Endothelial cell of umbilical vein (primary cell): Measurements from ENCODE around the gene HENMT1. TPM values are rescaled to one million over a fixed set of nuclear protein-coding genes. Genes with fewer than 3 reads are reported as not detected.

Experiments
- BruUV-seq: library from RNA; stranded (reverse); fragments of 400-500 nt; replicated peaks from 2 replicates; lab custom pipeline; 2021; lab: Mats Ljungman, UMichigan
- CTCF ChIA-PET: fragments of 300-600, 350-600 bp; sonication (Branson Sonifier 250); formaldehyde crosslinking; loops from one replicate; lab custom pipeline; 2021; ENCODE audit warnings: antibody characterized with exemption, inconsistent platforms; lab: Charles Lee
- POLR2A ChIA-PET: fragments of 300-600, 350-600 bp; sonication (Branson Sonifier 250); formaldehyde crosslinking; loops from one replicate; lab custom pipeline; 2021; ENCODE audit warnings: antibody characterized with exemption, inconsistent platforms; lab: Charles Lee
- DNase-seq: peaks from one replicate; pipeline ENCODE4 v3.0.0-alpha.2; 2011; ENCODE audit warnings: low read depth, low spot score
- FAIRE-seq: peaks from 2 replicates; lab custom pipeline; 2011; peaks lifted over from hg19 to GRCh38; lab: Jason Lieb, UNC
- H2AFZ ChIP-seq: 2 replicates; pipeline ENCODE4 v1.6.0; 2012; ENCODE audit warnings: low read depth, low read length, control low read depth, inconsistent platforms
- H3K27ac ChIP-seq: 2 replicates; pipeline ENCODE4 v1.5.1; 2011; ENCODE audit warnings: low read depth, mild to moderate bottlenecking, control low read depth, low read length, moderate library complexity; ENCODE audit not compliant: insufficient read depth
- H3K27me3 ChIP-seq, 2 experiments: 2 replicates each; pipeline versions ENCODE4 v1.6.0 to v1.6.1; 2011; ENCODE audit warnings: low read length in 2 of 2, mixed read lengths in 1 of 2; ENCODE audit not compliant: control insufficient read depth in 2 of 2, insufficient read depth in 2 of 2
- H3K36me3 ChIP-seq, 2 experiments: 2 replicates in 1 of 2; 3 replicates in 1 of 2; pipeline ENCODE4 v1.5.1; 2011; ENCODE audit warnings: low read length in 2 of 2, mild to moderate bottlenecking in 1 of 2, moderate library complexity in 1 of 2; ENCODE audit not compliant: control insufficient read depth in 2 of 2, insufficient read depth in 2 of 2; ENCODE audit errors: extremely low read depth in 1 of 2
- H3K4me1 ChIP-seq: 3 replicates; pipeline ENCODE4 v1.5.1; 2011; ENCODE audit warnings: mild to moderate bottlenecking, low read length; ENCODE audit not compliant: control insufficient read depth, insufficient read depth; ENCODE audit errors: extremely low read depth
- H3K4me2 ChIP-seq: 2 replicates; pipeline ENCODE4 v1.6.1; 2011; ENCODE audit warnings: low read length, control low read depth, mixed read lengths; ENCODE audit not compliant: insufficient read depth
- H3K4me3 ChIP-seq, 3 experiments: fragments of 200-600 bp in 1 of 3; sonication (generic), shearing (Covaris generic) in 1 of 3; replicated peaks in 1 of 3; 2 replicates each; pipeline ENCODE4 v1.5.1; 2011 to 2016; ENCODE audit warnings: control low read depth in 3 of 3, low read length in 3 of 3, mild to moderate bottlenecking in 2 of 3, inconsistent platforms in 1 of 3, low read depth in 1 of 3, moderate library complexity in 1 of 3; ENCODE audit not compliant: insufficient read depth in 1 of 3
- H3K79me2 ChIP-seq: 2 replicates; pipeline ENCODE4 v1.6.0; 2012; ENCODE audit warnings: low read length, inconsistent platforms; ENCODE audit not compliant: control insufficient read depth, insufficient read depth
- H3K9ac ChIP-seq: replicated peaks from 2 replicates; pipeline ENCODE3; 2011; ENCODE audit warnings: low read length, control low read depth; ENCODE audit not compliant: insufficient read depth; ENCODE audit errors: extremely low read depth
- H3K9me1 ChIP-seq: replicated peaks from 3 replicates; pipeline ENCODE4 v1.6.0; 2011; ENCODE audit warnings: mild to moderate bottlenecking, low read length; ENCODE audit not compliant: control insufficient read depth, insufficient read depth; ENCODE audit errors: extremely low read depth
- H3K9me3 ChIP-seq: replicated peaks from 2 replicates; pipeline ENCODE4 v1.5.1; 2012; ENCODE audit warnings: low read length, inconsistent platforms; ENCODE audit not compliant: control insufficient read depth, insufficient read depth
- H4K20me1 ChIP-seq: replicated peaks from 2 replicates; pipeline ENCODE3; 2011; ENCODE audit warnings: mild to moderate bottlenecking, low read length; ENCODE audit not compliant: control insufficient read depth, insufficient read depth; ENCODE audit errors: extremely low read depth
- CTCF ChIP-seq, 2 donors: IDR thresholded peaks; 1 replicate in 1 of 2; 2 replicates in 1 of 2; pipeline ENCODE4 v1.5.1; 2011; ENCODE audit warnings: low read length in 2 of 2, mild to moderate bottlenecking in 2 of 2, moderate library complexity in 2 of 2, control low read depth in 1 of 2, inconsistent platforms in 1 of 2, low read depth in 1 of 2; ENCODE audit not compliant: insufficient read depth in 1 of 2; ENCODE audit errors: extremely low read depth in 1 of 2
- EZH2 ChIP-seq: IDR thresholded peaks from 2 replicates; pipeline ENCODE4 v1.6.1; 2012; ENCODE audit warnings: borderline replicate concordance, low read depth, mild to moderate bottlenecking, moderate library complexity, low read length, inconsistent platforms; ENCODE audit not compliant: severe bottlenecking
- FOS ChIP-seq: IDR thresholded peaks from 2 replicates; pipeline ENCODE4 v1.6.1; 2011; ENCODE audit warnings: mild to moderate bottlenecking, low read length, moderate library complexity, borderline replicate concordance; ENCODE audit not compliant: insufficient read depth
- GATA2 ChIP-seq: IDR thresholded peaks from 2 replicates; pipeline ENCODE4 v1.7.0; 2011; ENCODE audit warnings: low read depth, mild to moderate bottlenecking, moderate library complexity, mixed read lengths, low read length; ENCODE audit not compliant: insufficient read length, insufficient read depth
- JUN ChIP-seq: IDR thresholded peaks from 2 replicates; pipeline ENCODE4 v1.6.1; 2011; ENCODE audit warnings: borderline replicate concordance, low read depth; ENCODE audit not compliant: insufficient read length, insufficient read depth
- MAX ChIP-seq: IDR thresholded peaks from 2 replicates; pipeline ENCODE4 v1.6.1; 2011; ENCODE audit not compliant: insufficient read depth, insufficient read length
- MYC ChIP-seq: IDR thresholded peaks from one replicate; pipeline ENCODE4 v1.6.1; 2011; ENCODE audit warnings: mild to moderate bottlenecking, low read depth, low read length
- POLR2A ChIP-seq: IDR thresholded peaks from 2 replicates; pipeline ENCODE4 v1.6.1; 2012; ENCODE audit warnings: low read depth, mild to moderate bottlenecking, control low read depth, low read length
- POLR2AphosphoS5 ChIP-seq: IDR thresholded peaks from 2 replicates; pipeline ENCODE4 v1.6.1; 2012; ENCODE audit warnings: low read depth, mild to moderate bottlenecking, control low read depth, low read length, moderate library complexity; ENCODE audit not compliant: insufficient read depth
- dilution Hi-C: fragments of 300-500 bp; cut with MboI; formaldehyde crosslinking; loops from one replicate; pipeline ENCODE4 v1.15.0; 2019; ENCODE audit warnings: low sequenced_read_pairs; ENCODE audit not compliant: extremely low pct_ligation_motif_present
- intact Hi-C: fragments of 100-400 bp; cut with micrococcal nuclease; formaldehyde crosslinking; loops from one replicate; pipeline ENCODE4 v1.10.0; 2022
- polyA plus RNA-seq, 4 experiments: library from polyadenylated mRNA; depleted of rRNA in 3 of 4; stranded (reverse) in 3 of 4; unstranded in 1 of 4; fragments of >200 nt; gene quantifications; 2 replicates each; pipeline versions ENCODE4 v1.2.1 to v1.2.3, GENCODE V29; 2011 to 2012; ENCODE audit warnings: missing spikeins in 1 of 4
- total RNA-seq: library from RNA; stranded (reverse); gene quantifications from 2 replicates; pipeline ENCODE4 v1.2.3, GENCODE V29; 2021

The HENMT1 gene
- total and polyA plus RNA-seq, 2 donors (not counting 3 experiments of a cell fraction or from before 2014, with no cell fraction given), result 4.4 to 4.5 TPM

GRCh38 chr1:108611984-108612383 lies 48.9 kb downstream of the HENMT1 start:
- Histone ChIP-seq H3K79me2 (no peaks in the 10 kb centered on the region), H3K4me2 (no peak overlapping the region), H3K27ac (no peak overlapping the region), H3K9me1 (no peaks in the 10 kb centered on the region), H3K27me3 (no peaks in the 10 kb centered on the region), H3K4me3 (no peak overlapping the region), H3K4me1 (peaks cover 4% of the 10 kb centered on the region), H3K9me3 (no peaks in the 10 kb centered on the region), H3K36me3 (no peaks in the 10 kb centered on the region), H4K20me1 (no peaks in the 10 kb centered on the region), H2AFZ (no peak overlapping the region), H3K9ac (no peak overlapping the region)
- FAIRE-seq (no peak), DNase-seq (no peak)
- dilution Hi-C loops (no loop called here), intact Hi-C loops (no loop called here)
- CTCF ChIA-PET, result no interaction called here
- BruUV-seq, result no TSS peak
- POLR2A ChIA-PET, result no interaction called here
- TF ChIP-seq JUN (no peak), POLR2AphosphoS5 (no peak), POLR2A (no peak), MAX (no peak), GATA2 (no peak), EZH2 (no peak), CTCF (IDR thresholded peaks at IDR 0.05; ENCODE audit: extremely low read depth in 1 of 2, insufficient read depth in 1 of 2, low read depth in 1 of 2, low read length in 2 of 2) (no peak), FOS (no peak), MYC (no peak)
